ENCODE measurements around the gene RIMS1.
"Not testable (repeated sequence)": the region's sequence is repeated elsewhere in the genome, so short reads cannot be mapped to it uniquely, and the experiment has no call there.

RIMS1 gene

GRCh38 chr6:71979911-71980310 lies 93.6 kb downstream of the RIMS1 start:
- Histone ChIP-seq H3K4me1 (ENCODE audit: control insufficient read depth, insufficient read depth, low read length, poor library complexity, severe bottlenecking) (no peaks in the 10 kb centered on the region), H3K36me3 (ENCODE audit: control insufficient read depth, insufficient read depth, low read length) (no peaks in the 10 kb centered on the region), H3K9me3 (ENCODE audit: control insufficient read depth, low read length) (no peaks in the 10 kb centered on the region), H3K27ac (ENCODE audit: low read depth, low read length, severe bottlenecking) (no peak overlapping the region), H3K4me3 (ENCODE audit: extremely low read depth, insufficient read depth, low read length, poor library complexity, severe bottlenecking) (no peak overlapping the region)
- WGBS, 2 experiments (ENCODE audit: insufficient coverage in 2 of 2), result 77 to 100% methylated on average over 1 to 2 of the region's 2 CpGs

- Histone ChIP-seq H3K27ac (ENCODE audit: low read depth, low read length, severe bottlenecking) (no peak overlapping the region), H3K36me3 (ENCODE audit: control insufficient read depth, insufficient read depth, low read length) (no peaks in the 10 kb centered on the region), H3K4me3 (ENCODE audit: extremely low read depth, insufficient read depth, low read length, poor library complexity, severe bottlenecking) (no peak overlapping the region), H3K9me3 (ENCODE audit: control insufficient read depth, low read length) (no peaks in the 10 kb centered on the region), H3K4me1 (ENCODE audit: control insufficient read depth, insufficient read depth, low read length, poor library complexity, severe bottlenecking) (no peaks in the 10 kb centered on the region)
- 67 to 78% methylated on average over 1 of the region's 1 CpG for WGBS, 2 experiments (ENCODE audit: insufficient coverage in 2 of 2)
Observed at GRCh38 chr6:71982389-71982788, 96.0 kb downstream of the RIMS1 start.

DNA sequence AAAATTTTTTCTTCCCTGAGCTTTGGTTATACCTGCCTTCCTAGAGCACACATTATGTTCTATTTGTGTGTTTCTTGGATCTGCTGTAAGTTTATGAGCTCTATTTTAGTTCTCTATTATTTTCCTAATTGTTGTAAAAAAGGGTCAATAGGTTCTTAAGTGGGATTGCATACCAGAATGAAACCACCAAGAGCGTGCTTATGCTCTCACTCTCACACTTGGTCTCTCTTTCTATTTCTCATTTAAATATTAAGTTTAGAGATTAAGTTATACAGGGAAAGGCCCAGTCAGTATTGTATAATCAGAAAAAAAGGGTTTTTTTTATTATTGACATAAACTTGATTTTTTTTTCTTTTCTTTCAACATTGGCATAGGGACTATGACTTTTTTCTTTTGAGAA lies 96.8 kb downstream of the RIMS1 start:
- WGBS, 2 experiments (ENCODE audit: insufficient coverage in 2 of 2), result no CpG with 5 or more reads among the region's 1 CpG
- no peak overlapping the region for H3K27ac ChIP-seq (ENCODE audit: low read depth, low read length, severe bottlenecking)
- no peaks in the 10 kb centered on the region for H3K9me3 ChIP-seq (ENCODE audit: control insufficient read depth, low read length)
- H3K4me1 ChIP-seq (ENCODE audit: control insufficient read depth, insufficient read depth, low read length, poor library complexity, severe bottlenecking), result no peaks in the 10 kb centered on the region
- no peak overlapping the region for H3K4me3 ChIP-seq (ENCODE audit: extremely low read depth, insufficient read depth, low read length, poor library complexity, severe bottlenecking)
- no peaks in the 10 kb centered on the region for H3K36me3 ChIP-seq (ENCODE audit: control insufficient read depth, insufficient read depth, low read length)

DNA sequence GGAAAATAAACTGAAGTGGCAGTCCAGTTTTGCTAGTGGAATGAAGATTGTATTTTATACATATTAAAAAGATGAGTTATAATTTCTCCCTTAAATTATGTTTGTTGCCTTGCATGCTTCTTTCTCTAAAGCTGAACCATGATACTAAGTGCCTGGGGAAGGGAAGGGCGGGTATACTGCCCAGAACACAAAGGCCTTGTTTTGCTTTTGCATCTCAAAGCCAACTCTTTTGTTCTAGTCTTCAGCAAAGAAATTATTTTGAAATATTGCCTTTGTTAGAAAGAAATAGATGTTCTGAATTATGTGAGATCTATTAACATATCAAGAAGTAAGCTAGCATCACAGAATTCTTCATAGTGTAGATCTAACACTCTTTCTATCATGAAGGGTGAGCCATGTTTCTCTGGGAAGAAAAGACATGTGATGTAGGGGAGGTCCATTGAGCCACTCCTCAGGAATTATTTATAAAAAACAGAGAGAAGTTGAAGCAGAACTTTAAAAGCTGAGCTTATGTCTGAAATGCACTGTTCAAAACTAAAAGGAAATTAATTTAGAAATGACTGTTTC lies 108.4 kb downstream of the RIMS1 start:
- H3K4me3 ChIP-seq (ENCODE audit: extremely low read depth, insufficient read depth, low read length, poor library complexity, severe bottlenecking), result no peak overlapping the region
- H3K27ac ChIP-seq (ENCODE audit: low read depth, low read length, severe bottlenecking), result no peak overlapping the region
- H3K9me3 ChIP-seq (ENCODE audit: control insufficient read depth, low read length), result no peaks in the 10 kb centered on the region
- WGBS, 2 experiments (ENCODE audit: insufficient coverage in 2 of 2), result no CpG with 5 or more reads among the region's 1 CpG
- no peaks in the 10 kb centered on the region for H3K36me3 ChIP-seq (ENCODE audit: control insufficient read depth, insufficient read depth, low read length)
- no peaks in the 10 kb centered on the region for H3K4me1 ChIP-seq (ENCODE audit: control insufficient read depth, insufficient read depth, low read length, poor library complexity, severe bottlenecking)

DNA sequence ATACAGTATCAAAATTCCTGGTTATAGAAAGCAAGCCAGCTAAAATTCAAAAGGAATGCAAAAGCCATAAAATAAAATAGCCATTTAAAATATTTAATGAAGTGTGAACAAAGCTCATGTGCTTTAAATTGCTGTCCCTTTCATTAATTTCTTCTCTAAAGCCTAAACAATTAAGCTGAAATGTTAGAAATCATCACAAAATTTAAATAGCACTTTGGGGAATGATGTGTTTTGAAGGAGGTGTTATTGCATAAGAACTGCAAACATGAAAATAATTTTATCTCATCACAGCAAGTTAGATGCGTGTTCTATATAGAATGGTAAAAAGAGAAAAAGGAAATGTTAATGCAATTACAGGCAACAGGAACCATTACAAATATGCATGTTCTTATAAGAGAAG lies 111.0 kb downstream of the RIMS1 start:
- no peaks in the 10 kb centered on the region for H3K4me1 ChIP-seq (ENCODE audit: control insufficient read depth, insufficient read depth, low read length, poor library complexity, severe bottlenecking)
- H3K27ac ChIP-seq (ENCODE audit: low read depth, low read length, severe bottlenecking), result no peak overlapping the region
- WGBS, 2 experiments (ENCODE audit: insufficient coverage in 2 of 2), result no CpG with 5 or more reads among the region's 1 CpG
- no peaks in the 10 kb centered on the region for H3K9me3 ChIP-seq (ENCODE audit: control insufficient read depth, low read length)
- H3K36me3 ChIP-seq (ENCODE audit: control insufficient read depth, insufficient read depth, low read length), result no peaks in the 10 kb centered on the region
- no peak overlapping the region for H3K4me3 ChIP-seq (ENCODE audit: extremely low read depth, insufficient read depth, low read length, poor library complexity, severe bottlenecking)

GRCh38 chr6:72002415-72002814 lies 116.1 kb downstream of the RIMS1 start:
- no peaks in the 10 kb centered on the region for H3K4me1 ChIP-seq (ENCODE audit: control insufficient read depth, insufficient read depth, low read length, poor library complexity, severe bottlenecking)
- WGBS, 2 experiments (ENCODE audit: insufficient coverage in 2 of 2), result 85 to 92% methylated on average over 3 to 4 of the region's 4 CpGs
- no peaks in the 10 kb centered on the region for H3K9me3 ChIP-seq (ENCODE audit: control insufficient read depth, low read length)
- H3K36me3 ChIP-seq (ENCODE audit: control insufficient read depth, insufficient read depth, low read length), result no peaks in the 10 kb centered on the region
- H3K4me3 ChIP-seq (ENCODE audit: extremely low read depth, insufficient read depth, low read length, poor library complexity, severe bottlenecking), result no peak overlapping the region
- H3K27ac ChIP-seq (ENCODE audit: low read depth, low read length, severe bottlenecking), result no peak overlapping the region

DNA sequence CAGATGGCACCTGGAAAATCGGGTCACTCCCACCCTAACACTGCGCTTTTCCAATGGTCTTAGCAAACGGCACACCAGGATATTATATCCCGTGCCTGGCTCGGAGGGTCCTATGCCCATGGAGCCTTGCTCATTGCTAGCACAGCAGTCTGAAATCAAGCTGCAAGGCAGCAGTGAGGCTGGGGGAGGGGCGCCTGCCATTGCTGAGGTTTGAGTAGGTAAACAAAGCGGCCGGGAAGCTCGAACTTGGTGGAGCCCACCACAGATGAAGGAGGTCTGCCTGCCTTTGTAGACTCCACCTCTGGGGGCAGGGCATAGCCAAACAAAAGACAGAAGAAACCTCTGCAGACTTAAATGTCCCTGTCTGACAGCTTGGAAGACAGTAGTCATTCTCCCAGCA lies 120.2 kb downstream of the RIMS1 start:
- not testable (repeated sequence) for H3K4me1 ChIP-seq (ENCODE audit: control insufficient read depth, insufficient read depth, low read length, poor library complexity, severe bottlenecking); H3K9me3 ChIP-seq (ENCODE audit: control insufficient read depth, low read length); H3K36me3 ChIP-seq (ENCODE audit: control insufficient read depth, insufficient read depth, low read length); H3K4me3 ChIP-seq (ENCODE audit: extremely low read depth, insufficient read depth, low read length, poor library complexity, severe bottlenecking); H3K27ac ChIP-seq (ENCODE audit: low read depth, low read length, severe bottlenecking)
- WGBS, 2 experiments (ENCODE audit: insufficient coverage in 2 of 2), result 90 to 99% methylated on average over 6 to 9 of the region's 9 CpGs

DNA sequence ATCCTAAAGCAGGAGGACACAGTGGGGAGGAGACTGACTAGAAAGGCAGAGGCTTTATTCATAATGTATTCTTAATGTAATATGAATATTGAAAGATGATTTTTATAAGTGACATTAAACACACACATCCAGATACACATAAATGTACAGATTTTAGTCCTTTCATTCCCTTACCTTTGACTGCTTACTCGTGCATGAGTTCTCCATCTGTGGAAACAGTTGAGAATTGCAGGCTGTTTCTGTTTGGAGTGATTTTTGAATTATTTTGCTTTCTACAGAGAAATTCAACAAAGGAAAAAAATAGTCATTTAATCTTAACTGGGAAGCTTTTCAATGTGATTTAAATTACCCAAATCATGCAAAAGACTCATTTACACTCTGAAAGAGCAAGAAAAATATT lies 136.5 kb downstream of the RIMS1 start:
- Histone ChIP-seq H3K36me3 (ENCODE audit: control insufficient read depth, insufficient read depth, low read length) (no peaks in the 10 kb centered on the region), H3K4me1 (ENCODE audit: control insufficient read depth, insufficient read depth, low read length, poor library complexity, severe bottlenecking) (no peaks in the 10 kb centered on the region), H3K4me3 (ENCODE audit: extremely low read depth, insufficient read depth, low read length, poor library complexity, severe bottlenecking) (no peak overlapping the region), H3K27ac (ENCODE audit: low read depth, low read length, severe bottlenecking) (no peak overlapping the region), H3K9me3 (ENCODE audit: control insufficient read depth, low read length) (no peaks in the 10 kb centered on the region)
- WGBS, 2 experiments (ENCODE audit: insufficient coverage in 2 of 2), result no CpG with 5 or more reads among the region's 1 CpG

DNA sequence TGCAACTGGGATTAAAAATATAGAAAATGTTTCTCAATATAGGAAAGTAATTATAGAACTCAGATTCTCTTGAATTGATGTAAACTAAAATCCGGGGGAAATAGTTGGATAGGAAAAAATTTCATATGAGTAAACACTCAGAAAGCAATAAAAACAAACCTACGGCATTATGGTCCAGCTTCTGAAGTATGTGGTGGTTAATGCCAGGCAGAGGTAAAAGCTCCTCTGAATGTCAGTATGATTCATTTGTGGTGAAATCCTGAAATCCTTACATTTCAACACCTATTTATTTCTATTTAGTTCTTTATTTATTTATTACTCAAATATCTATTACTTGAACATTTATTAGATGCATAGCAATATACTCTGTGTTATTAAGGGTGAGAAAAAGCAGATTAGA lies 145.1 kb downstream of the RIMS1 start:
- Histone ChIP-seq H3K4me3 (ENCODE audit: extremely low read depth, insufficient read depth, low read length, poor library complexity, severe bottlenecking) (no peak overlapping the region), H3K9me3 (ENCODE audit: control insufficient read depth, low read length) (no peaks in the 10 kb centered on the region), H3K27ac (ENCODE audit: low read depth, low read length, severe bottlenecking) (no peak overlapping the region), H3K4me1 (ENCODE audit: control insufficient read depth, insufficient read depth, low read length, poor library complexity, severe bottlenecking) (peaks cover 6% of the 10 kb centered on the region), H3K36me3 (ENCODE audit: control insufficient read depth, insufficient read depth, low read length) (no peaks in the 10 kb centered on the region)
- no CpG with 5 or more reads among the region's 2 CpGs for WGBS, 2 experiments (ENCODE audit: insufficient coverage in 2 of 2)

- H3K9me3 ChIP-seq (ENCODE audit: control insufficient read depth, low read length), result no peaks in the 10 kb centered on the region
- no peaks in the 10 kb centered on the region for H3K36me3 ChIP-seq (ENCODE audit: control insufficient read depth, insufficient read depth, low read length)
- WGBS, 2 experiments (ENCODE audit: insufficient coverage in 2 of 2), result 100% methylated on average over 1 of the region's 2 CpGs; no CpG with 5 or more reads in 1 of the 2 experiments
- H3K27ac ChIP-seq (ENCODE audit: low read depth, low read length, severe bottlenecking), result no peak overlapping the region
- H3K4me3 ChIP-seq (ENCODE audit: extremely low read depth, insufficient read depth, low read length, poor library complexity, severe bottlenecking), result no peak overlapping the region
- peaks cover 6% of the 10 kb centered on the region for H3K4me1 ChIP-seq (ENCODE audit: control insufficient read depth, insufficient read depth, low read length, poor library complexity, severe bottlenecking)
Observed at GRCh38 chr6:72032086-72032485, 145.7 kb downstream of the RIMS1 start.

DNA sequence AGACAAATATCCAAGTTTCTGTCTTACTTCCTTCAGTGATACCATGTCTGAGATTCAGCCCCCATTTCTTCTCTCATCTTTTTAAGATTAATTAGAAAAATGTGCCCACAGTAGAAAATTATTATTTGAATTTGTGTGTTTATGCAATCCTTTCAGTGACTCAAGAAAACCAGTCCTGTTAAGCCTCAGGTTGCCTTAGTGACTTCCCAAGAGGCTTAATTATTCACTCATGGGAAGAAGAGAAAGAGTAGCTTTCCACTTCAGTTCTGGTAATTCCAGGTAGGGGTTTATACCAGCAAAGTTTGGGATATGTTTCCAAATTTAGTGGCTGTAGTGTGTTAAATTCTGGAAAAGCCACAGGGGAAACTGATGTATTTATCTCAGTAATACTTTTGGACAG lies 149.1 kb downstream of the RIMS1 start:
- no peaks in the 10 kb centered on the region for H3K36me3 ChIP-seq (ENCODE audit: control insufficient read depth, insufficient read depth, low read length)
- H3K9me3 ChIP-seq (ENCODE audit: control insufficient read depth, low read length), result no peaks in the 10 kb centered on the region
- no peak overlapping the region for H3K4me3 ChIP-seq (ENCODE audit: extremely low read depth, insufficient read depth, low read length, poor library complexity, severe bottlenecking)
- H3K27ac ChIP-seq (ENCODE audit: low read depth, low read length, severe bottlenecking), result no peak overlapping the region
- H3K4me1 ChIP-seq (ENCODE audit: control insufficient read depth, insufficient read depth, low read length, poor library complexity, severe bottlenecking), result peaks cover 6% of the 10 kb centered on the region
